ENCODE measurements around the gene LRIT1. TPM values are rescaled to one million over a fixed set of nuclear protein-coding genes. Genes with fewer than 3 reads are reported as not detected.

LRIT1 gene
- total RNA-seq, 2 experiments from 2014 or later: not detected

GRCh38 chr10:84236807-84237198 lies 4.5 kb downstream of the LRIT1 start:
- Mint-ChIP-seq H3K9me3 (no peaks in the 10 kb centered on the region), H3K4me1 (ENCODE audit: low read depth) (no peaks in the 10 kb centered on the region), H3K27ac (no peak overlapping the region), H3K4me3 (no peak overlapping the region), H3K36me3 (ENCODE audit: low read depth) (no peaks in the 10 kb centered on the region), H3K27me3 (peaks cover 17% of the 10 kb centered on the region)
- POLR2A ChIA-PET: interaction anchor here (0.6 kb wide), 1 partner anchor 1380 kb away, joined by 3 read pairs; no protein-coding TSS in a partner anchor
- intact Hi-C loops (cut with micrococcal nuclease): no loop called here
- ATAC-seq: no peak
- CTCF ChIA-PET: interaction anchor here (0.8 to 1.9 kb wide), 9 partner anchors 9 to 304 kb away, joined by 3 to 8 read pairs (median 3); no protein-coding TSS in a partner anchor
- TF ChIP-seq, protein P1, sequence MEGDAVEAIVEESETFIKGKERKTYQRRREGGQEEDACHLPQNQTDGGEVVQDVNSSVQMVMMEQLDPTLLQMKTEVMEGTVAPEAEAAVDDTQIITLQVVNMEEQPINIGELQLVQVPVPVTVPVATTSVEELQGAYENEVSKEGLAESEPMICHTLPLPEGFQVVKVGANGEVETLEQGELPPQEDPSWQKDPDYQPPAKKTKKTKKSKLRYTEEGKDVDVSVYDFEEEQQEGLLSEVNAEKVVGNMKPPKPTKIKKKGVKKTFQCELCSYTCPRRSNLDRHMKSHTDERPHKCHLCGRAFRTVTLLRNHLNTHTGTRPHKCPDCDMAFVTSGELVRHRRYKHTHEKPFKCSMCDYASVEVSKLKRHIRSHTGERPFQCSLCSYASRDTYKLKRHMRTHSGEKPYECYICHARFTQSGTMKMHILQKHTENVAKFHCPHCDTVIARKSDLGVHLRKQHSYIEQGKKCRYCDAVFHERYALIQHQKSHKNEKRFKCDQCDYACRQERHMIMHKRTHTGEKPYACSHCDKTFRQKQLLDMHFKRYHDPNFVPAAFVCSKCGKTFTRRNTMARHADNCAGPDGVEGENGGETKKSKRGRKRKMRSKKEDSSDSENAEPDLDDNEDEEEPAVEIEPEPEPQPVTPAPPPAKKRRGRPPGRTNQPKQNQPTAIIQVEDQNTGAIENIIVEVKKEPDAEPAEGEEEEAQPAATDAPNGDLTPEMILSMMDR (IDR thresholded peaks at IDR 0.05): no peak
- no peak for DNase-seq

- Mint-ChIP-seq H3K9me3 (no peaks in the 10 kb centered on the region), H3K36me3 (ENCODE audit: low read depth) (no peaks in the 10 kb centered on the region), H3K4me1 (ENCODE audit: low read depth) (no peaks in the 10 kb centered on the region), H3K27ac (no peak overlapping the region), H3K4me3 (no peak overlapping the region), H3K27me3 (peaks cover 26% of the 10 kb centered on the region)
- ATAC-seq (no peak), DNase-seq (no peak)
- ChIA-PET POLR2A (no interaction called here), CTCF (no interaction called here)
- intact Hi-C loops (cut with micrococcal nuclease): no loop called here
- TF ChIP-seq, protein P1 (IDR thresholded peaks at IDR 0.05): no peak
Observed at GRCh38 chr10:84235096-84235495, 6.2 kb downstream of the LRIT1 start.

- ATAC-seq: no peak
- no peaks in the 10 kb centered on the region for H3K36me3 Mint-ChIP-seq (ENCODE audit: low read depth)
Observed at GRCh38 chr10:84234479-84234878, 6.9 kb downstream of the LRIT1 start.

DNA sequence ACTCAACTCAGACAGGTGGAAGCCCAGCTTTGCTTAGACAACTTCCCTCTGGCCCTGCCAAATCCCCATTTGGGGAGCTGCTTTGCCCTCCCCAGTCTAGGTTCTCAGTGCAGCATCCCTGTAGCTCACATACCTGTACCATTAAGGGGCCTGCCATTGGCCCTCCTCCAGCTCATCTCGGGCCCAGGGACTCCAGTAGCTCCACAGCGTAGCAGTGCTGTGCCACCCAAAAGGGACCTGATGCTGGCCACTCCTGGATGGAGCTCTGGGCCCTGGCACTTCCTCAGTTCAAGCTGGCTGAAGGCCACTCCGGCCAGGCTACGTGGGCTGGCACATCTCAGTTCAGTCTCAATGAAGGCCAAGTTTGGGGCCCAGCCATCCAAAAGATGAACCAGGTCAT lies 7.4 kb downstream of the LRIT1 start:
- H3K27ac Mint-ChIP-seq: no peak overlapping the region
- no peak overlapping the region for H3K4me3 Mint-ChIP-seq
- no peak for DNase-seq
- TF ChIP-seq, protein P1 (IDR thresholded peaks at IDR 0.05): no peak
- ATAC-seq: no peak
- no peaks in the 10 kb centered on the region for H3K36me3 Mint-ChIP-seq (ENCODE audit: low read depth)
- intact Hi-C loops (cut with micrococcal nuclease): no loop called here
- peaks cover 30% of the 10 kb centered on the region for H3K27me3 Mint-ChIP-seq
- POLR2A ChIA-PET: interaction anchor here (0.8 kb wide), 1 partner anchor 306 kb away, joined by 3 read pairs; no protein-coding TSS in a partner anchor
- no peaks in the 10 kb centered on the region for H3K9me3 Mint-ChIP-seq
- H3K4me1 Mint-ChIP-seq (ENCODE audit: low read depth): no peaks in the 10 kb centered on the region
- CTCF ChIA-PET: no interaction called here

More at GRCh38 chr10:84234479-84234878, 6.9 kb downstream of the LRIT1 start:
- H3K27ac Mint-ChIP-seq: no peak overlapping the region
- POLR2A ChIA-PET: no interaction called here
- intact Hi-C loops (cut with micrococcal nuclease): no loop called here
- H3K9me3 Mint-ChIP-seq: no peaks in the 10 kb centered on the region
- H3K27me3 Mint-ChIP-seq: peaks cover 26% of the 10 kb centered on the region
- no peak overlapping the region for H3K4me3 Mint-ChIP-seq
- no peak for DNase-seq
- no peaks in the 10 kb centered on the region for H3K4me1 Mint-ChIP-seq (ENCODE audit: low read depth)
- CTCF ChIA-PET: no interaction called here
- TF ChIP-seq, protein P1 (IDR thresholded peaks at IDR 0.05): no peak

- ChIA-PET POLR2A (no interaction called here), CTCF (no interaction called here)
- no peaks in the 10 kb centered on the region for H3K36me3 Mint-ChIP-seq (ENCODE audit: low read depth)
- no peaks in the 10 kb centered on the region for H3K9me3 Mint-ChIP-seq
- ATAC-seq (no peak), DNase-seq (no peak)
- H3K27ac Mint-ChIP-seq: no peak overlapping the region
- no peaks in the 10 kb centered on the region for H3K4me1 Mint-ChIP-seq (ENCODE audit: low read depth)
- peaks cover 32% of the 10 kb centered on the region for H3K27me3 Mint-ChIP-seq
- TF ChIP-seq, protein P1 (IDR thresholded peaks at IDR 0.05): no peak
- intact Hi-C loops (cut with micrococcal nuclease): no loop called here
- H3K4me3 Mint-ChIP-seq: no peak overlapping the region
Observed at GRCh38 chr10:84232376-84232775, 9.0 kb downstream of the LRIT1 start.

Measured in activated CD8-positive, alpha-beta T cell treated with anti-CD3 and anti-CD28 coated beads for 36 hours (primary cell).